Stimulated activated naive CD8-positive, alpha-beta T cell treated with anti-CD3 and anti-CD28 coated beads, Interleukin-15, Interleukin-2, amounts not matched to agents 100 ng/mL and 50 ng/mL, for 24 hours (primary cell): ENCODE results near the gene KNG1.
"Not testable (repeated sequence)": the region's sequence is repeated elsewhere in the genome, so short reads cannot be mapped to it uniquely, and the experiment has no call there.

ENCODE experiments used
- H3K27ac Mint-ChIP-seq: one replicate; pipeline ENCODE4 v1.8.0; 2021; ENCODE audit warnings: mild to moderate bottlenecking, mixed read lengths
- H3K27me3 Mint-ChIP-seq: one replicate; pipeline ENCODE4 v1.8.0; 2021; ENCODE audit warnings: mixed read lengths
- H3K36me3 Mint-ChIP-seq: one replicate; pipeline ENCODE4 v1.8.0; 2021; ENCODE audit warnings: low read depth, mixed read lengths
- H3K4me1 Mint-ChIP-seq: one replicate; pipeline ENCODE4 v1.8.0; 2021; ENCODE audit warnings: low read depth, mixed read lengths
- H3K4me3 Mint-ChIP-seq: one replicate; pipeline ENCODE4 v1.8.0; 2021; ENCODE audit warnings: mild to moderate bottlenecking, mixed read lengths
- H3K9me3 Mint-ChIP-seq: one replicate; pipeline ENCODE4 v1.8.0; 2021; ENCODE audit warnings: mixed read lengths

Gene KNG1

DNA sequence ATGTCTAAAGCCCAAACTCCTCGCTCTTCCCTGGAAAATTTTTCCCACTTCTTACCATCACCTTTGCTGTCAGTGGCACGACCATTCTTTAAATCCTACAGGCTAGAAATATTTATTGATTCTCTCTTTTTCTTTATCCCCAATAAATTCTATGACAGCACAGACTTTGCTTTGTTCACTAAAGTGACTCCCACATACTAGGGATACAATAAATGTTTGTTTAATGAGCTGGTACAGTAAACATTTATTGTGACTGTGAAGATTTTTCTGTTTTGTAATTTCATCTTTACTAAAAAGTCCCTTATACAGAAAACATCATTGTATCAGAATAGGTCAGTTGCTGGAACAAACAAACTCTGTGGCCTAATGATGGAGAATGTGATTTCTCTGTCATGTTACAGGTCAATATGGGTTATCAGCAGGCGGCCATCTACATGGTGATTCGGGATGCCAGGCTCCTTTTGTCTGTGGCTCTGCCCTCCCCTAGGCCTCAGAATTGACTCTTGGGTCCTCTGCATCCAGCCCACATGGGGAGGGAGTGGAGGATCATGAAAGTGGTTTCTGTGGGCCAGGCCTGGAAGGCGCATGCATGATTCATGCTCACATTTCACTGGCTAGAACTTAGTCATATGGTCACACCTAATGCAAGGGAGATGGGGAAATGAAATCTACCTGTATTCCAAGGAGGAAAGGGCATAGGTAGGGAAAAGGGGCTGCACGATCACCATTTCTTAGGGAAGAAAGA, 22.7 kb upstream of the KNG1 start:
- H3K27me3 Mint-ChIP-seq, result peaks cover 27% of the 10 kb centered on the region
- H3K4me1 Mint-ChIP-seq, result no peaks in the 10 kb centered on the region
- no peak overlapping the region for H3K27ac Mint-ChIP-seq
- H3K36me3 Mint-ChIP-seq, result no peaks in the 10 kb centered on the region
- H3K9me3 Mint-ChIP-seq, result no peaks in the 10 kb centered on the region
- H3K4me3 Mint-ChIP-seq, result no peak overlapping the region

DNA sequence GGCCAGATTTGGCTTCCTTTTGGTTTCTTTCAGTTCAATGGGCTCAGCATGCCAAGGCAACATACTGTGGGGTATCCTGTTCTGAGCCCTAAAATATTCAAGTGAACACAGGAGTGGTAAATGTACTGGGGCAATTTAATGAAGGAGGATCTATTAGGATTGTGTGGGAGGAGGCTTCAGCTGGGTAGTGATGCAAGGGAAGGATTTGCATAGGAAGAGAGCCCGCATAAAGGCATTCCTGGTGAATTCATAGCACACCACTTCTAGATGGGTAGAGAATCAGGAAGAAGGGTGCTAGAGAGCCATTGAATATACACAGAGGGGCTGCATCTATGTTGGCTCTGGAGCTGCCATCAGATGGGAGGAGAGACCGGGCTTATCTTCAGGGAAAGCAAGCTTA, 20.6 kb upstream of the KNG1 start:
- H3K4me1 Mint-ChIP-seq, result no peaks in the 10 kb centered on the region
- no peak overlapping the region for H3K27ac Mint-ChIP-seq
- no peaks in the 10 kb centered on the region for H3K36me3 Mint-ChIP-seq
- no peak overlapping the region for H3K4me3 Mint-ChIP-seq
- H3K27me3 Mint-ChIP-seq, result peaks cover 23% of the 10 kb centered on the region
- H3K9me3 Mint-ChIP-seq, result no peaks in the 10 kb centered on the region

DNA sequence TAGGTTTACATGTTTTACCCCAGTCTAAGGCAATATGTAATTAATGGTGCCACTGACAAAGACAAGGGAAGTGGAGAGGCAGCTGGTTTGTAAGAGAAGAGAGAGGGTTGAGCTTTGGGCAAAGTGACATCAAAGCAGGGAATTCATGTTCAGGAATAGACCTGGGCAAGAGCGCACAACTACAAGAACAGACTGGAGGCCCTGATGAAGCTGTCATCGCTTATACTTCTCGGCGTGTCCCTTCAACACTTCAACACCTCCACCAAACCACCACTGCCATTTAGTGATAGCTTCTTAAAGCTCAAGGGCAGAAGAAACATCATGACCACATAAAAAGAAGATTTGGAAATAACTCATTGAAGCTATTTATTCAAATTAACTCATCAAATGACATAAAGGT, 19.6 kb upstream of the KNG1 start:
- H3K4me1 Mint-ChIP-seq, result no peaks in the 10 kb centered on the region
- no peaks in the 10 kb centered on the region for H3K9me3 Mint-ChIP-seq
- H3K27ac Mint-ChIP-seq, result no peak overlapping the region
- peaks cover 20% of the 10 kb centered on the region for H3K27me3 Mint-ChIP-seq
- H3K4me3 Mint-ChIP-seq, result no peak overlapping the region
- no peaks in the 10 kb centered on the region for H3K36me3 Mint-ChIP-seq

DNA sequence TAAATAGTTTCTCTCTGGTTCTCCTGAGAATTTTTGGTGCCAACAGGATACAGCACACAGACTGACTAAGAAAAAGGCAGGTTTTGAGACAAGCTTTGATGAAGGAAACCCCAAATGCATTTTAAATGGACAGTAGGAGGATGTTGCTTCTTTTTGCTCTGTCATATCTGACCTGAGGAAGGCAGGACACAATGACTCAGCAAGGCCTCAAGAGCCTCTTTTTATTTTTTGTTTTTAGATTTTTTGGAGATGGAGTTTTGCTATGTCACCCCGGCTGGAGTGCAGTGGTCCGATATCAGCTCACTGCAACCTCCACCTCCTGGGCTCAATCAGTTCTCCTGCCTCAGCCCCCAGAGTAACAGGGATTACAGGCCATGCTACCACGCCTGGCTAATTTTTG, 16.9 kb upstream of the KNG1 start:
- H3K4me1 Mint-ChIP-seq, result no peaks in the 10 kb centered on the region
- peaks cover 35% of the 10 kb centered on the region for H3K27me3 Mint-ChIP-seq
- no peak overlapping the region for H3K4me3 Mint-ChIP-seq
- no peak overlapping the region for H3K27ac Mint-ChIP-seq
- no peaks in the 10 kb centered on the region for H3K9me3 Mint-ChIP-seq
- no peaks in the 10 kb centered on the region for H3K36me3 Mint-ChIP-seq

DNA sequence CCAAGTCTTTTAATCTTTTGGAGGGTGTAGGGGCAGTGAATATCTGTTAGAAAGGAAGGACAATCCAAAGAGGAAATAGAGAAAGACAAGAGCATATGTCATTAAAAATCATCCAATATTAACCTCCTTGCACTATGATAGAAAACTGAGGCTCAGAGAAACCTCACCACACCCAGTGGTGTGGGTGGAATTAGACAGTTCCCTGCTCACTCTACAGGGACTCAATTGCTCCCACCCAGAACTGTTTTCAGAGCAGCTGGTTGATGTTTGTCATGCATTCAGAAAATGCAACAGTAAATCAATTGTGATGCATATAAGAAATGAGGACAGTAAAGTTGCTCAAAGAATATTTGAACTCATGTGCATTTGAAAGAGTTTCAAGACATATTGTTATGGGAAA, 14.7 kb upstream of the KNG1 start:
- H3K27ac Mint-ChIP-seq, H3K9me3 Mint-ChIP-seq, H3K36me3 Mint-ChIP-seq, H3K4me3 Mint-ChIP-seq: not testable (repeated sequence)
- Mint-ChIP-seq H3K4me1 (peaks cover 10% of the 10 kb centered on the region), H3K27me3 (peaks cover 47% of the 10 kb centered on the region)

DNA sequence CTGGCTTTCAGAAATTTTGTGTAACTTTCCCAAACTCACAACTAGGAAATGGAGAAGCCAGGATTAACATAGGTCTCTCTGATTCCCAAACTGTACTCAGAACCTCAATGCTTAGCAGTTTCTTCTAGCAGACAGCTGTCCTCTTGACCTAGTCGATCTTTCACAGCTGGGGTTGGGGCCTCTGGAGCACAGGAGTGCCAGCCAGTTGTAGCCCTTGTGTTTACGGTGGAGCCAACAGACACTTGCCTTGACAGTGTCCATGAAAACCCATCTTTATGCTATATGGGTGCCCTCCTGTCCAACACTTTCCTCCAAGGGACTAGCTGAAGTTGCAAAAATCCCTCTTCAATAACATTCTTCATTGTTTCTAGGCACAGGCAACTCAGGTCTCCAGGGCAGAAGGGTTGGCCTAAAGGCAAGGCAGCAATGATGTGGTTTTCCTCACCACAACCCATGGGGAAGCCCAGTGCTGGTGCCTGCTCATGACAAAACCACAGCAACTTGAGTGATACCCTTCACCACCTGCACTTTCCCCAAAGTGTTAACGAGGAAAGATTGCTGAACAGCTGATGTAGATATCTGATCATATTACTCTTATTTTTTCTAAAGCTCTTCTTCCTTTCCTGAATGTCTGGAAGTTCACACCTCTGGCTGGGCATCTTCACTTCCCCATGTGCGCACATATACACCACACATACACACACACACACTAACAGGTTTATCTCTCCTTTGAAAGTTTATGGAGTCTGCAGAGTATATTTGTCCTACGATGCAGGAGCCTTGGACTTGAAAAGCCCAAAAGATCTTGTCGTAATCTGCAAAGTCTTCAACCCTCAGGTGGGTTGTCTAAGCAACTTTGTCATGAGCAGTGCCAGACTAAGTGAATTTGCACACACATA, 11.0 kb upstream of the KNG1 start:
- H3K4me1 Mint-ChIP-seq, result peaks cover 10% of the 10 kb centered on the region
- H3K27ac Mint-ChIP-seq, result no peak overlapping the region
- H3K9me3 Mint-ChIP-seq, result no peaks in the 10 kb centered on the region
- H3K36me3 Mint-ChIP-seq, result no peaks in the 10 kb centered on the region
- H3K4me3 Mint-ChIP-seq, result no peak overlapping the region
- peaks cover 53% of the 10 kb centered on the region for H3K27me3 Mint-ChIP-seq

DNA sequence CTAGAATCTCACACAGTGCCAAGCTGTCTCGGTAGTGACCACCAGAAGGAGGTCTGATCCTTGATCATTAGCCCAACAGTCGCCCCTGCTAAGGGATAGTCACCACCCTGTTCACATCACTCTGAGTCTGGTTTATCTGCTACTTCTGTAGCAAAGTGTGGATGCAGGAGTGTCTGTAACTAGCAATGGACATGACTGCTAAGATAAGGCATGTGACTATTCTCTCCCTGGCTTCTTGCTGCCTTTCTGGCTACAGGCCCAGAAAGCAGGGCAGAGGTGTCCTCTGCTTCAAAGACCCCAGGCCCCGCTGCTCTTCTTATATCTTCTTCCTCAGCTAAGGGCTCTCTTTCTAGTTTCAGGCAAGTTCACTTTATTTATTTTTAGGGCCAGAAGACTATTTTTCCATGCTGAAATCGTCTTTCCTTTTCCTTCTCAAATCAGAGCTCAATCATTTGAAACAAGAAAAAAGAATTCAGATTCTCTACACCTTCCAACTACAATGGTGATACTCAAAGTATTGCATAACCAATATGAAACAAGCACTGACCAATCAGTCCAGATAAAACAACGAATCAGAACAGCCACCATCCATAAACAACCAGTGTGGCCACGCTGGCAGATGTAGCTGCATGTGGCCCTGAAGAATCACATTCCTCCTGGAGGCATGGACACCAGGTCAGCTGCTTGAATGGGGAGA, 8.0 kb upstream of the KNG1 start:
- Mint-ChIP-seq H3K27ac (no peak overlapping the region), H3K4me1 (peaks cover 10% of the 10 kb centered on the region), H3K4me3 (no peak overlapping the region), H3K36me3 (no peaks in the 10 kb centered on the region), H3K9me3 (no peaks in the 10 kb centered on the region), H3K27me3 (peaks cover 42% of the 10 kb centered on the region)

DNA sequence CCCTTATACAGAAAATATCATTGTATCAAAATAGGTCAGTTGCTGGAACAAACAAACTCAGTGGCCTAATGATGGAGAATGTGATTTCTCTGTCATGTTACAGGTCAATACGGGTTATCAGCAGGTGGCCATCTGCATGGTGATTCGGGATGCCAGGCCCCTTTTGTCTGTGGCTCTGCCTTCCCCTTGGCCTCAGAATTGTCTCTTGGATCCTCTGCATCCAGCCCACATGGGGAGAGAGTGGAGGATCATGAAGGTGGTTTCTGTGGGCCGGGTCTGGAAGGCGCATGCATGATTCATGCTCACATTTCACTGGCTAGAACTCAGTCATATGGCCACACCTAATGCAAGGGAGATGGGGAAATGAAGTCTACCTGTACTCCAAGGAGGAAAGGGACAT, 6.5 kb upstream of the KNG1 start:
- not testable (repeated sequence) for H3K36me3 Mint-ChIP-seq, H3K9me3 Mint-ChIP-seq, H3K27ac Mint-ChIP-seq, H3K4me3 Mint-ChIP-seq
- Mint-ChIP-seq H3K4me1 (peaks cover 10% of the 10 kb centered on the region), H3K27me3 (peaks cover 28% of the 10 kb centered on the region)

DNA sequence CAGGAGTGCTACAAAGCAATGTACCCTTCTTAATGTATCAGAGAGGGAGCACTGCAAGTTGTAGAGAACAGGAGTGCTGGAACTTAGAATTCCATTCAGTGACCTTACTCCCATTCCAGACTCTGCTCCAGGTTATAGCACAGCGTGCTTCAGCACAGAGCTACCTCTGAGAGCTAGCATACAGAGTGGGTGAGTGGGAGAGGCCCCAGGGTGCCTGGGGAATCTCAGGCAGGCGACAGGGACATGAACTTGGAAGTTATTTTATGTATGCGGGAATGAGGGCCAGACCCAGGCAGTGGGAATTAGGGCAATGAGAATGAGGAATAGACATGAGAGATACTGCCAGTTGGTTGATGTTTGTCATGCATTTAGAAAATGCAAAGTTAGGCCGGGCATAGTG, 3.7 kb upstream of the KNG1 start:
- H3K27ac Mint-ChIP-seq, result no peak overlapping the region

DNA sequence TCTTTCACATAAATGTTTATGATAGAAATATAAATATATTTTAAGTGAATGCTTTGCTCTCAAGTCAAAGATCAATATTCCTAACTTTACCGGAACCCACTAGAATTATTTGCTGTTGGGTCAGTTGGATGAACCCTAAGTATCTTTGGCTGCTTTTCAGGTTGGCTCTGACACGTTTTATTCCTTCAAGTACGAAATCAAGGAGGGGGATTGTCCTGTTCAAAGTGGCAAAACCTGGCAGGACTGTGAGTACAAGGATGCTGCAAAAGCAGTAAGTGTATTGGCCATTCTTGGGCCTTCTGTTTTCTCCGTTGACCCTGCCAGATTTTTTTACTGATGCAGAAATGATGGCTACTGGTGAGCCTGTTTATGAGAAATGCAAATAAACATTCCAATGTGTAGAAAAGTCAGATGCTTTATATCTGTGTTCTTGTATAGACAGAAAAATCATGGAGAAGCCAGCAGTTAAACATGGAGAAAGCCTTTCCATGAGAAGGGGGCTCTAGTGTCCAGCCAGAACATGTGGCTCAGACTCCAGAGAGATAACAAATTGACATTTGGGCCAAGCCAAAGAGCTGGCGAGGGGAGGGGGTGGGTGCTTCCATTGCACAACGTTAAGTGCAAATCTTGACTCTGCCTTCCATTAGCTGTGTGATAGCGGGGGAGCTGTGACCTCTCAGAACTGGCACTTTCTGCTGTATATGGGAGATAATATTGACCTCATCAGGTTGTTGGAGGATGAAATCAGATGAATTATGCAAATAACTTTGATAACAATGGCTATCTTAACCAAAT, 3.0 kb downstream of the KNG1 start:
- no peak overlapping the region for H3K4me3 Mint-ChIP-seq
- H3K4me1 Mint-ChIP-seq, result no peaks in the 10 kb centered on the region
- no peaks in the 10 kb centered on the region for H3K36me3 Mint-ChIP-seq
- no peak overlapping the region for H3K27ac Mint-ChIP-seq
- no peaks in the 10 kb centered on the region for H3K9me3 Mint-ChIP-seq
- H3K27me3 Mint-ChIP-seq, result no peaks in the 10 kb centered on the region

More for the DNA sequence above, 3.7 kb upstream of the KNG1 start:
- H3K27me3 Mint-ChIP-seq, result peaks cover 10% of the 10 kb centered on the region
- H3K36me3 Mint-ChIP-seq, result no peaks in the 10 kb centered on the region
- no peaks in the 10 kb centered on the region for H3K4me1 Mint-ChIP-seq
- H3K9me3 Mint-ChIP-seq, result no peaks in the 10 kb centered on the region
- no peak overlapping the region for H3K4me3 Mint-ChIP-seq

DNA sequence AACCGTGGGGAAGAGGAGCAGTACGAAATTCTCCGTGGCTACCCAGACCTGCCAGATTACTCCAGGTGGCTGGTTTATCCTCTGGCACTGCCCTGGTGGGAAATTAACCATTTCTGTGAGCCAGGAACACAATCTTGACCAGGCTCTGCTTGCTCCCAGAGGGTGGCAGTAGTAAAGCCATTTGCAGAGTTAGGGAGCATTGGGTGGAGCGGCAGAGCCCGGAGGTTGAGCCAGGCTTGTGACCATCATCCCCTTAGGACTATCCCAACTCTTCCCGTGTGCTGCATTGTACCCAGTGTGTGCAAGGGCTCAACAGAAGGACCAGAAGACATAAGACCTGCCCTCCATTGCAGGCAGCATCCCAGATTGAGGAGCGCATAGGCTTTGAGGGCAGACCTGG, 5.3 kb downstream of the KNG1 start:
- H3K4me3 Mint-ChIP-seq, result no peak overlapping the region
- no peaks in the 10 kb centered on the region for H3K36me3 Mint-ChIP-seq
- no peak overlapping the region for H3K27ac Mint-ChIP-seq
- H3K9me3 Mint-ChIP-seq, result no peaks in the 10 kb centered on the region
- H3K4me1 Mint-ChIP-seq, result no peaks in the 10 kb centered on the region
- no peaks in the 10 kb centered on the region for H3K27me3 Mint-ChIP-seq

DNA sequence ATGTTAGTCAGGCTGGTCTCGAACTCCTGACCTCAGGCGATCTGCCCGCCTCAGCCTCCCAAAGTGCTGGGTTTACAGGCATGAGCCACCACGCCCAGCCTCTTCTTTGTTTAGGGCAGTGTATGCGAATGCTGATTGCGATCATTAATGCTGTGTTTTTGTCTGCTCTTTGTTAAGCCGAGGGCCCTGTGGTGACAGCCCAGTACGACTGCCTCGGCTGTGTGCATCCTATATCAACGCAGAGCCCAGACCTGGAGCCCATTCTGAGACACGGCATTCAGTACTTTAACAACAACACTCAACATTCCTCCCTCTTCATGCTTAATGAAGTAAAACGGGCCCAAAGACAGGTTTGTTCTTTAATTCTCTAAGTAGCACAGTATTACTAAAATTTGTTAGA, 7.8 kb downstream of the KNG1 start:
- no peaks in the 10 kb centered on the region for H3K4me1 Mint-ChIP-seq
- H3K9me3 Mint-ChIP-seq, result no peaks in the 10 kb centered on the region
- H3K27ac Mint-ChIP-seq, result no peak overlapping the region
- no peak overlapping the region for H3K4me3 Mint-ChIP-seq
- no peaks in the 10 kb centered on the region for H3K36me3 Mint-ChIP-seq
- H3K27me3 Mint-ChIP-seq, result no peaks in the 10 kb centered on the region

DNA sequence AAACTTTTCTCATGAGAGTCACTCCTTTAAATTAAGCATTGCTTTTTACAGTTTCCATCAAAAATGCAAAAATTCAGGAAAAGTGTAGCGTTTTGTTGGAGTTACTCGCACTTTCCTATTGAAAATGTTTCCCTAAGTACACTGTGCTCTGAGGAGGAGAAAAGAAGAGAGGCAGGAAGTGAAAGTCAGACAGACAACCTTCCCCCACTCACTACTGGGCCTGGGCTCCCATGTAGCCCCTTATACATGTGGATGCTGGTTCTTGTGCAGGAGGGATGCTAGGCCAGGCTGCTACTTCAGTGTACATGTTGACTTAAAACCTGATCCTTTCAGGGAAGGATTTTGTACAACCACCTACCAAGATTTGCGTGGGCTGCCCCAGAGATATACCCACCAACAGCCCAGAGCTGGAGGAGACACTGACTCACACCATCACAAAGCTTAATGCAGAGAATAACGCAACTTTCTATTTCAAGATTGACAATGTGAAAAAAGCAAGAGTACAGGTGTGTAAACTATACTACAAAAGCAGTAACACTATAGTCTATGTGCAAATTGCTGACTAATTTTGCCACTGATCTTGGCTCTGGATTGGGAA, 15.1 kb downstream of the KNG1 start:
- no peak overlapping the region for H3K27ac Mint-ChIP-seq
- no peaks in the 10 kb centered on the region for H3K36me3 Mint-ChIP-seq
- no peak overlapping the region for H3K4me3 Mint-ChIP-seq
- H3K27me3 Mint-ChIP-seq, result no peaks in the 10 kb centered on the region
- peaks cover 11% of the 10 kb centered on the region for H3K4me1 Mint-ChIP-seq
- H3K9me3 Mint-ChIP-seq, result no peaks in the 10 kb centered on the region

DNA sequence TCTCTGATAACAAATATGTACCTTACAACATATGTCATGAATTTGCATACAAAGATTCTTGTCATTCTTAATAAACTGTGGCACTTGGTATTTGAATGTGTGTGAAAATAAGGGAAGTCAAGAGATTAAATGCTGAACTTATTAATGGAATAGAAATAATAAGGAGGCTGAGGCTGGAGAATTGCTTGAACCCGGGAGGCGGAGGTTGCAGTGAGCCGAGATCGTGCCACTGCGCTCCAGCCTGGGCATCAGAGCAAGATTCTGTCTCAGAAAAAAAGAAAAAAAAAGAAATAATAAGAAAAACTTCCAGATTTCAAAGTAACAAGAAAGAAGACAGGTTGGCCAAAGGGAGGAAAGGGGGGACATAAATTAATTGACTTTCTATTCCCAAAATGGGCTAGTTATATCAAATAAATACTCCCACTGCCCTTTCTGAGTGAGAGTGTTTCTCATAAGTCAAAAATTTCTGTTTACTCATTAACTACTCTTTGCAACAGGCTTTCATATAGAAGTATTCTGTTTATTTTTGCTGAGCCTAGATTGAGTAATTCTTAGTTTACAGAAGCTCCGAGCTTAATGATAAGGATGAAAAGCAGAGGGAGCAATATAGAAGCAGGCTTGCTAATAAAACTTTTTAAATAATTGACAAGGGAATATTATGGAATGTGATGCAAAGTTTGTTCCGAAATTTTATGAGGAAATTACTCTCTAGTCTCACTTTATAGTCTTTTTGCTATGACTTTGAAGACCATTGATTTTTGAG, 25.6 kb downstream of the KNG1 start:
- H3K36me3 Mint-ChIP-seq, result peaks cover 7% of the 10 kb centered on the region
- H3K9me3 Mint-ChIP-seq, result no peaks in the 10 kb centered on the region
- no peaks in the 10 kb centered on the region for H3K27me3 Mint-ChIP-seq
- H3K4me3 Mint-ChIP-seq, result no peak overlapping the region
- no peak overlapping the region for H3K27ac Mint-ChIP-seq
- H3K4me1 Mint-ChIP-seq, result no peaks in the 10 kb centered on the region
